Skeletal muscle tissue (tissue), 4 donors: ENCODE measurements around the gene CBL. TPM values are rescaled to one million over a fixed set of nuclear protein-coding genes. Genes with fewer than 3 reads are reported as not detected.

Experiments
- H3K27ac ChIP-seq: one replicate; pipeline ENCODE4 v1.7.0; 2013; ENCODE audit warnings: mild to moderate bottlenecking, low read depth, low read length, inconsistent platforms
- H3K27me3 ChIP-seq, 3 donors: one replicate each; pipeline ENCODE4 v1.7.0; 2013; ENCODE audit warnings: low read length in 3 of 3; ENCODE audit not compliant: control insufficient read depth in 3 of 3, insufficient read depth in 3 of 3
- H3K36me3 ChIP-seq, 3 donors: one replicate each; pipeline ENCODE4 v1.7.0; 2013; ENCODE audit warnings: low read length in 3 of 3; ENCODE audit not compliant: control insufficient read depth in 3 of 3, insufficient read depth in 3 of 3
- H3K4me1 ChIP-seq, 3 donors: one replicate each; pipeline ENCODE4 v1.7.0; 2013; ENCODE audit warnings: low read length in 3 of 3, mild to moderate bottlenecking in 3 of 3; ENCODE audit not compliant: control insufficient read depth in 3 of 3, insufficient read depth in 3 of 3
- H3K4me3 ChIP-seq, 3 donors: one replicate each; pipeline ENCODE4 v1.7.0; 2013; ENCODE audit warnings: low read length in 3 of 3
- H3K9ac ChIP-seq, 3 donors: one replicate each; pipeline ENCODE4 v1.7.0; 2013; ENCODE audit warnings: low read length in 3 of 3, mild to moderate bottlenecking in 3 of 3, moderate library complexity in 2 of 3, low read depth in 1 of 3
- H3K9me3 ChIP-seq, 3 donors: one replicate each; pipeline ENCODE4 v1.7.0; 2013; ENCODE audit warnings: low read length in 3 of 3; ENCODE audit not compliant: control insufficient read depth in 3 of 3
- total RNA-seq: library from RNA; depleted of rRNA; stranded (reverse); fragments of >200 nt; gene quantifications from one replicate; pipeline ENCODE4 v1.2.3, GENCODE V29; 2014
- donor health status: Osteomylitis.

CBL gene
- total RNA-seq, 1 donor from 2014 or later = 9.9 TPM

DNA sequence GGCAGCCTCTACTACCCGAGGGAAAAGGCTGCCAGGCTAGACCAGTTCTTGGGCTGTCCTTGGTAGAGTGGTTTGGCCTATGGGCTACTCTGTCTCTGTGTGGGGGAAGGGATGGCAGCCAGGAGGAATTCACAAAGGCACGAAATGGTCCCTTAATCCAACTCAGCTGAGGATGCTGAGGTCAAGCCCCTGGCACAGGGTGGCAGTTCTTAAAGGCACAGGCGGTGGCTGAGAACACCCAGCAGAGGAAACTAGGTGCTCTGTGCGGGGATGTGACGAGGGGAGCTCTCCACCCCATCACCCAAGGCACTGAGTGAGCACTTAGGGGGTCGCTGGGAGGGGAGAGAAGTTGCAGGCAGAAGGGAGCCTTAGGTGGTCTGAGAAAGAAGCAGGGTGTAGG, 140.5 kb downstream of the CBL start, which contains the start of gene MFRP:
TSS of gene MFRP (minus strand) at position 101 of the 400 bp plus-strand sequence. CDS start 192 bp downstream, outside the sequence.
- no peak within 1 kb of the TSS for H3K9ac ChIP-seq
- peak within 1 kb of the TSS; percentile 30 for H3K27ac ChIP-seq
- H3K36me3 ChIP-seq = no peaks in the 10 kb centered on the region
- H3K9me3 ChIP-seq = no peaks in the 10 kb centered on the region
- peaks cover 0 to 12% (median 9%) of the 10 kb centered on the region in 3 donors for H3K27me3 ChIP-seq
- no peak within 1 kb of the TSS for H3K4me3 ChIP-seq
- peaks cover 11 to 25% (median 13%) of the 10 kb centered on the region in 3 donors for H3K4me1 ChIP-seq

DNA sequence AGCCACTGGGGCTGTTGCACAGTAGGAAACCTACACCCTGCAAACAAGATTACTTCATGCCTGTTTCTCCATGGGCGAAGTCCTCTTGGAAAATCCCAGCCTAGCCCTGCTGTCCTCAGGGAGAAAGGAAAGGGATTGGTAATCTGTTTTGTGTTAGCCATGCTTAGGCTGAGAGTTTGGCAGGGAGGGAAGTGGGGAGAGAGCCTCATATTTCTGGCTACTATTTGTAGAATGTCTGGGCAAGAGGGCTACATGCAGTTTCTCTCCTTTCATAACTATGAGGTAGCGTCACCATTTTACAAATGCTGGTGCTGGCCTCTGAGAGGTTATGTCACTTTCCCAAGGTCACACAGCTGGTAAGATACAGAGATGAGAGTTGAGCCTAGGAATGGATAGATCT, 141.1 kb downstream of the CBL start:
- Histone ChIP-seq H3K9ac (no peak overlapping the region), H3K36me3 (no peaks in the 10 kb centered on the region), H3K4me3 (no peak overlapping the region), H3K9me3 (no peaks in the 10 kb centered on the region), H3K27me3 (peaks cover 0 to 6% (median 4%) of the 10 kb centered on the region in 3 donors), H3K4me1 (peaks cover 11 to 21% (median 13%) of the 10 kb centered on the region in 3 donors), H3K27ac (peak overlapping the region; percentile 30)

DNA sequence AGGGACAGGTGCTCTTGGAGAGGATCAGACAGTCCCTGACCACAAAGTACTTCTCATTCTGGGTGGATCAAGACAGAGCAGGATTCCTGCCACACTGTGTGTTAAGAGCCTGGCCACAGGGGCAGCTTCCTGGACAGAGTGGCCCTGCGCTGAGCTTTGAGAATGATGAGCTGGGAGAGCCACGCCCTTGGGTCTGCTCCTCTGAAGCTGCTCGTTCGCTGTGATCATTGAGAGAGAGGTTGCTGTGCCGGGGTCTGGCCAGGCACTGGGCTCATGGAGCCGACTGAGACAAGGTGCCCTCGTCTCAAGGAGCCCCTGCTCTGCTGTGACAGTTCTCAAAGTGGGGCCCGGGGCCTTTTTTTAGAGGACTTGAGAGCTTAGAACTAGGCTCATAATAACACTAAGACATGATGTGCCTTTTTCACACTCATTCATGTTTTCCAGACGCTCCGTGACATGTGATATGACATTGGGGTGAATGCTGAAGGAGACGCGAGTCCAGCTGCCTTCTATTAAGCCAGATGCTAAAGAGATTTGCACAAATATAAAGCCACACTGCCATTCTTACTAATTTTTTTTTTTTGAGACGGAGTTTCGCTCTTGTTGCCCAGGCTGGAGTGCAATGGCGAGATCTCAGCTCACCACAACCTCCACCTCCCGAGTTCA, 141.9 kb downstream of the CBL start:
- H3K4me3 ChIP-seq = no peak overlapping the region
- H3K27ac ChIP-seq = peak overlapping the region; percentile 30
- H3K9me3 ChIP-seq = no peaks in the 10 kb centered on the region
- H3K9ac ChIP-seq = peak overlapping the region in 1 of 3 donors; percentile 33
- no peaks in the 10 kb centered on the region for H3K27me3 ChIP-seq
- H3K36me3 ChIP-seq = no peaks in the 10 kb centered on the region
- peaks cover 15 to 26% (median 18%) of the 10 kb centered on the region in 3 donors for H3K4me1 ChIP-seq

DNA sequence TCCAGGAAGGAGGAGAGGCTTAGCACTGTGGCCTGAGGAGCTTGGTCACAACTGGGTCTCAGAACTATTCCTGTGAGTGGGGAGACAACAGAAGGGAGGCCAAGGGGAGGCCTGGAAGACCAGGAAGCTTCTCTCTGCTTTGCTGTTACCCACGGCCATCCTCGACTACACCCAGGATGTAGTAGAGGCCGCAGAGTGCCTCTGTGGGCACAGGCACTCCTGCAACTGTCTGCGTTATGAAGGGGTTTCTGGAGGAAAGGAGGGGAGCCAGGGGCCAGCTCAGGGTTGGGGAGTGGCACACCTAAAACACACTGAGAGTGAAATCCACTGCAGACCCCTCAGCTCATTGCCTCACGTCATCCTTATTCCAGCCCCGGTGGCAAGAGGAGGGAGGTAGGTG, 144.2 kb downstream of the CBL start:
- Histone ChIP-seq H3K9ac (no peak overlapping the region), H3K27me3 (no peaks in the 10 kb centered on the region), H3K36me3 (peaks cover 0 to 7% (median 4%) of the 10 kb centered on the region in 3 donors)

DNA sequence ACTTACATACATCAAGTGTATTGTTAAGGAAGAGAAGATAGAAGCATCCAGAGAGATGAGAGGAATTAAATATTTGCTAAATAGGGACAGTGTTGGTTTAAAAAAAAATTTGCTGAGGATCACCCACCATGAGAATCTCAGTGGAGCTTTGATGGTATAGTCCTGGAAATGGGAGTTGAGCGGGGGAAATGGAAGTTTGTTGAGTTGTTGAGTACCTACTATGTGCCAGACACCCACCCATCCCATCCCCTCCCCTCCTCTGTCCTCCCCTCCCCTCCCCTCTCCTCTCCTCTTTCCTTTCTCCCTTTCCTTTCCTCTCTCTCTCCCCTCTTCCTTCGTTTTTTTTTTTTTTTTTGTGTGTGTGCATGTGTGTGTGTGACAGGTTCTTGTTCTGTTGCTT, 145.1 kb downstream of the CBL start:
- H3K9ac ChIP-seq = no peak overlapping the region
- no peak overlapping the region for H3K27ac ChIP-seq
- H3K36me3 ChIP-seq = peaks cover 6 to 8% (median 6%) of the 10 kb centered on the region in 3 donors
- no peaks in the 10 kb centered on the region for H3K9me3 ChIP-seq
- H3K4me3 ChIP-seq = no peak overlapping the region
- peaks cover 21 to 33% (median 25%) of the 10 kb centered on the region in 3 donors for H3K4me1 ChIP-seq
- H3K27me3 ChIP-seq = no peaks in the 10 kb centered on the region

More for the DNA sequence above, 144.2 kb downstream of the CBL start:
- Histone ChIP-seq H3K4me3 (no peak overlapping the region), H3K9me3 (no peaks in the 10 kb centered on the region), H3K27ac (no peak overlapping the region), H3K4me1 (peaks cover 21 to 31% (median 21%) of the 10 kb centered on the region in 3 donors)

DNA sequence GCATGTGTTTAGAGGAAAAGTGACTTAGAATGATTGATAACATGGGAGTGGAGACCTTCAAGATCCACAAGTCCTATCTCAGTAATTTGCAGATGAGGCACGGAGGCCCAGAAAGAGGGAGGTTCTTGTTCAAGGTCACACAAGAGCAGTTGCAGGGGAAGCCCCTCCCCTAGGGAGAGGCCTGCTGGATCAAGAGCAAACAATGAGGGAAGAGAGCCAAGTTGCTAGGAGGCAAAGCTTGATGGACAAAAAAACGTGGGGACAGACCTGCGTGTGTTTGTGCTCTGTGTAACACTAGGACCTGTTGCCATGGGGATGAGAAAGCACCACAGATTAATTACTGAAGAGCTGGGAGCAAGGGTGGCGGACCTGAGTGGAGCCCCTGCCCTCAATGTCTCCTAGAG, 146.7 kb downstream of the CBL start:
- H3K27ac ChIP-seq = no peak overlapping the region
- peaks cover 18 to 28% (median 27%) of the 10 kb centered on the region in 3 donors for H3K4me1 ChIP-seq
- H3K4me3 ChIP-seq = no peak overlapping the region
- no peak overlapping the region for H3K9ac ChIP-seq
- no peaks in the 10 kb centered on the region for H3K27me3 ChIP-seq
- peaks cover 9 to 14% (median 12%) of the 10 kb centered on the region in 3 donors for H3K36me3 ChIP-seq
- no peaks in the 10 kb centered on the region for H3K9me3 ChIP-seq

DNA sequence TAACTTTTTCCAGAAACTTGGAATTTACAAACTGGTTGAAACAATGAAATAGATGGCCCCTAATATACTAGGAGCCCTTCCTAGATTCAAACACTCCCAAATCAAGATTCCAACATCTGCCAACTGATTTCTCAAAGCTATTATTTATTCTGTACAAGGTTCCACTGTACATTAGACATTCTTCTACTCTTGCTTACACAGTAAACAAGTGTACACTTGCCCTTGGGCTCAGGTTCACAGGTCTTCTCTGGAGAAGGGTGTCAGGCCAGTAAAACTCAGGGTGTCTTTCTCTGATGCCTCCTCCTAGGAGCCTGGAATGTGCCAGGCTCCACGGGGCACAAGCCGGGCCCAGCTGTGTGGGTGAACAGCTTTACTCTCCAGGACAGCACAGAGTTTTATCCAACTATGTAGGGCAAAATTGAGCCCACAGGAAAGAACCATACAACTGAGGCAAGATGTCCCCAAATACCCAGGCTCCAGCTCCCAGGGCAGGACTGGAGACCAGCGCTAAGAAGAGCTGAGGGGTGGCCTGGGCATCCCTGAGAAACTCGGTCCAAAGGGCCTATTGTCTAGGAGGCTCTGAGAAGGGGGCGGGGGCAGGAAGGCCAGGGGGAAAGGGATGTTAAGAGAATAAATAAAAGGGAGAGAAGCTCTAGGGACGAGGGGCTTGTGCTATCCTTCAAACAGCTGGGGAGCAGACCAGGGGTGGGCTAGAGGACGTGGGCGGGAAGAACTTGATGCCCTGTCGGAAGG, 149.1 kb downstream of the CBL start:
- Histone ChIP-seq H3K27ac (no peak overlapping the region), H3K27me3 (no peaks in the 10 kb centered on the region), H3K9me3 (no peaks in the 10 kb centered on the region), H3K4me3 (no peak overlapping the region), H3K4me1 (peaks cover 23 to 48% (median 37%) of the 10 kb centered on the region in 3 donors), H3K36me3 (peaks cover 32 to 36% (median 32%) of the 10 kb centered on the region in 3 donors), H3K9ac (peak overlapping the region in 1 of 3 donors; percentile 23)

DNA sequence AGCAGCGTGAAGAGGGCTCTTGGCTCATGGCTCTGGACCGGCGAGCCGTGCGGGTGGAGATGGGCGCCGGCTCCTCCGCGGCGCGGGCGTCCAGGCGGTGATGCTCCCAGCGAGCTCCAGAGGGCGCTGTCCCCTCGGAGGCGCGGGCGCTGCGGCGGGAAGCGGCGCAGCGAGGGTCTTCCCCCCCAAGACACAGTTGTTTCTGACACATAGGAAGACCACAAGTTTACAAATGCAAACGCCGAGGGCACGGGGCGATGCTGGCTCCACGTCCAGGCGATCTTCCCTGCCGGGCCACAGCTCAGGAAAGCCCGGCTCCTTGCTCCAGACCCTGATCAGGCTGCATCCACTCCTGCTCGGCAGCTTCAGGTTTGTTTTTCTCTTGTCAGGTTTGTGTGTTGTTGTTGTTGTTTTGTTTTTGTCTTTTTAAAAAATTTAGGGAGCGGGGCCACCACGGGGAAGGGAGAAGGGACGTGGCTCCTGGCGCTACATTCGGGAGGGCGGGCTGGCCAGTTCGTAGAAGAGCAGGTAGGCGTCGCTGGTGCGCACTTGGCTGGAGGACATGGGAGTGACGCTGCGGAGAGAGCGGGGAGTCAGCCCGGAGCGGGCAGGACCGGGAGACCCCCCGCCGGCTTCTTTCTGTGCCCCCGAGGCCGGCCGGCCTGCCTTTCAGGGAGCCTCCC, 150.4 kb downstream of the CBL start:
- peak overlapping the region; percentile 60 for H3K27ac ChIP-seq
- H3K4me1 ChIP-seq = peaks cover 32 to 59% (median 48%) of the 10 kb centered on the region in 3 donors
- peak overlapping the region; percentile 40 to 71 (median 58) for H3K9ac ChIP-seq
- H3K36me3 ChIP-seq = peaks cover 32 to 36% (median 32%) of the 10 kb centered on the region in 3 donors
- no peaks in the 10 kb centered on the region for H3K9me3 ChIP-seq
- no peaks in the 10 kb centered on the region for H3K27me3 ChIP-seq
- peak overlapping the region; percentile 60 to 72 (median 61) for H3K4me3 ChIP-seq

DNA sequence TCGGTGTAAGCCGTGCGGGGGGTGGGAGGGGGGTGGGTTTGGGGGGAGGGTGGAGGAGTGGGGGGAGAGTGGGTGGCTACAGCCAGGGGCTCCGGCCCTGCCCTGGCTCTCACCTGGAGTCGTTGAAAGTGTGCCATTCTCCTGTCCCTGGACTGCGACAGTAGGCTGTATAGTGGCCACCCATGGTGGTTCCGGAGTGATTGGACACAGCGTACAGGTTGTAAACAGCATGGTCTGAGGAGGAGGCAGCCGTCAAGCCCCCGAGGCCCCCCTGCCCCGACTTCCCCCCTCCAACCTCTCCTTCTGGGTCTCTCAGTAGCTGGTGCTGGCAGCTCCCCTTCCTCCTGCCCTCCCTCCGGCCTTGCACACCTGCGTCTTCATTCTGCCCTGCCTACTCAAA, 150.9 kb downstream of the CBL start:
- H3K36me3 ChIP-seq = peaks cover 32 to 36% (median 32%) of the 10 kb centered on the region in 3 donors
- H3K4me3 ChIP-seq = no peak overlapping the region
- H3K9ac ChIP-seq = no peak overlapping the region
- peaks cover 38 to 65% (median 54%) of the 10 kb centered on the region in 3 donors for H3K4me1 ChIP-seq
- H3K27me3 ChIP-seq = no peaks in the 10 kb centered on the region
- H3K27ac ChIP-seq = peak overlapping the region; percentile 56
- H3K9me3 ChIP-seq = no peaks in the 10 kb centered on the region
